Measurements from ENCODE around the gene NCOR1. TPM values are rescaled to one million over a fixed set of nuclear protein-coding genes. Genes with fewer than 3 reads are reported as not detected.
"Not testable (repeated sequence)": the region's sequence is repeated elsewhere in the genome, so short reads cannot be mapped to it uniquely, and the experiment has no call there.

Gene NCOR1
- total RNA-seq, 1 donor from 2014 or later: 86.0 TPM

DNA sequence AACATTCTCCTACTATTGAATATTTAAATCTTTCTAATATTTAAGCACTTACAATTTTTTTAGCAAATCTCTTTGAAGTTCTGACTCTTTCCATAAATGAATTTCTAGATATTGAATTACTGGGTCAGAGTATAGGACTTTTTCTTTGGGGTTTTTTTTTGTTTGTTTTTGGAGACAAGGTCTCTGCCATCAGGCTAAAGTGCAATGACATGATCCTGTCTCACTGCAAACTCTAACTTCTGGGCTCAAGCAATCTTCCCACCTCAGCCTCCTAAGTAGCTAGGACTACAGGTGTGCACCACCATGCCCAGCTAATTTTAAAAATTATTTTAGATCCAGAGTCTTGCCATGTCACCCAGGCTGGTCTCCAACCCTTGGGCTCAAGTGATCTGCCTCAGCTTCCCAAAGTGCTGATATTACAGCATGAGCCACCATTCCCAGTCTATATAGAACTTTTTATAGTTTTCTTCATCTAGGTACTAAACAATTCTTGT lies 26.6 kb upstream of the NCOR1 start:
- TF ChIP-seq, protein P1, sequence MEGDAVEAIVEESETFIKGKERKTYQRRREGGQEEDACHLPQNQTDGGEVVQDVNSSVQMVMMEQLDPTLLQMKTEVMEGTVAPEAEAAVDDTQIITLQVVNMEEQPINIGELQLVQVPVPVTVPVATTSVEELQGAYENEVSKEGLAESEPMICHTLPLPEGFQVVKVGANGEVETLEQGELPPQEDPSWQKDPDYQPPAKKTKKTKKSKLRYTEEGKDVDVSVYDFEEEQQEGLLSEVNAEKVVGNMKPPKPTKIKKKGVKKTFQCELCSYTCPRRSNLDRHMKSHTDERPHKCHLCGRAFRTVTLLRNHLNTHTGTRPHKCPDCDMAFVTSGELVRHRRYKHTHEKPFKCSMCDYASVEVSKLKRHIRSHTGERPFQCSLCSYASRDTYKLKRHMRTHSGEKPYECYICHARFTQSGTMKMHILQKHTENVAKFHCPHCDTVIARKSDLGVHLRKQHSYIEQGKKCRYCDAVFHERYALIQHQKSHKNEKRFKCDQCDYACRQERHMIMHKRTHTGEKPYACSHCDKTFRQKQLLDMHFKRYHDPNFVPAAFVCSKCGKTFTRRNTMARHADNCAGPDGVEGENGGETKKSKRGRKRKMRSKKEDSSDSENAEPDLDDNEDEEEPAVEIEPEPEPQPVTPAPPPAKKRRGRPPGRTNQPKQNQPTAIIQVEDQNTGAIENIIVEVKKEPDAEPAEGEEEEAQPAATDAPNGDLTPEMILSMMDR (conservative IDR thresholded peaks at IDR 0.05; ENCODE audit: low read depth, low read length): no peak
- H3K4me3 ChIP-seq (ENCODE audit: low read depth, low read length): no peak overlapping the region
- DNase-seq (ENCODE audit: low read depth): no peak

GRCh38 chr17:16239931-16240330 lies 24.6 kb upstream of the NCOR1 start:
- TF ChIP-seq, protein P1 (conservative IDR thresholded peaks at IDR 0.05; ENCODE audit: low read depth, low read length): no peak
- no peak for DNase-seq (ENCODE audit: low read depth)
- H3K4me3 ChIP-seq (ENCODE audit: low read depth, low read length): no peak overlapping the region

- DNase-seq (ENCODE audit: low read depth): no peak
- H3K4me3 ChIP-seq (ENCODE audit: low read depth, low read length): no peak overlapping the region
- TF ChIP-seq, protein P1 (conservative IDR thresholded peaks at IDR 0.05; ENCODE audit: low read depth, low read length): no peak
These were observed 17.1 kb upstream of the NCOR1 start for GRCh38 chr17:16232391-16232790.

DNA sequence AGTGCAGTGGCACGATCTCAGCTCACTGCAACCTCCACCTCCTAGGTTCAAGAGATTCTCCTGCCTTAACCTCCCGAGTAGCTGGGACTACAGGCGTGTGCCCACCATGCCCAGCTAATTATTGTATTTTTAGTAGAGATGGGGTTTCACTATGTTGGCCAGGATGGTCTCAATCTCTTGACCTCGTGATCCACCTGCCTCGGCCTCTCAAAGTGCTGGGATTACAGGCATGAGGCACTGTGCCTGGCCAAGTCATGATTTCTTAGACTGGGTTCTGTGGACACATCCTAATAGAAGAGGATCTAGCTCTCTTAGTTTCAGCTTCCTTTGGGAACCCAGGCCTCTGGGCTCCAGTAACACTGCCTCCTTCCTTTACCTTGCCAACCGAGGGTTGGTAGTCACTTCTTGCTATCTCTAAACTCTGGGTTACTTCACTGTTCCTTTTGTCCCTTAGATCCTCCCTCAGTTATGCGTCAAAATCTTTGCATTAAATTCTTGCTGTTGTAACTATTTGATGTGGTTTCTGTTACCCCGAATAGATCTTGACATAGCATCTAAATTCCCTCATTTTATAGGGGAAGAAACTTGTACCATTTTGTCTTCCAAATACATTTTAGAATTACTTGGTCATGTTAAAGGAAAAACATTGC lies 14.7 kb upstream of the NCOR1 start:
- DNase-seq (ENCODE audit: low read depth); H3K4me3 ChIP-seq (ENCODE audit: low read depth, low read length): not testable (repeated sequence)

- TF ChIP-seq, protein P1 (conservative IDR thresholded peaks at IDR 0.05; ENCODE audit: low read depth, low read length): no peak
- no peak for DNase-seq (ENCODE audit: low read depth)
- H3K4me3 ChIP-seq (ENCODE audit: low read depth, low read length): no peak overlapping the region
These were observed 7.1 kb upstream of the NCOR1 start for GRCh38 chr17:16222406-16222805.

GRCh38 chr17:16217002-16217635 lies 1.8 kb upstream of the NCOR1 start, which contains the start of gene PIGL:
PIGL (plus strand) TSS chr17:16217210; CDS start chr17:16217227, 17 bp downstream.
- DNase-seq (ENCODE audit: low read depth): peak; percentile 76
- TF ChIP-seq, protein P1 (conservative IDR thresholded peaks at IDR 0.05; ENCODE audit: low read depth, low read length): no peak
- peak within 1 kb of the TSS; percentile 93 for H3K4me3 ChIP-seq (ENCODE audit: low read depth, low read length)

- DNase-seq (ENCODE audit: low read depth): not testable (repeated sequence)
- peak overlapping the region; percentile 93 for H3K4me3 ChIP-seq (ENCODE audit: low read depth, low read length)
These were observed 1.1 kb upstream of the NCOR1 start for GRCh38 chr17:16216341-16217001.
